HS-27A (cell line): ENCODE data around the gene RNF181.
"Not testable (repeated sequence)": the region's sequence is repeated elsewhere in the genome, so short reads cannot be mapped to it uniquely, and the experiment has no call there.

ENCODE experiments used
- DNase-seq: peaks from one replicate; pipeline ENCODE4 v3.0.0-alpha.2; 2012; ENCODE audit warnings: low read depth, missing footprints

Gene RNF181

GRCh38 chr2:85595301-85596025 is at the start of gene RNF181:
Gene RNF181 (plus strand): TSS chr2:85595745. CDS start chr2:85595764, 19 bp downstream.
- peak; percentile 100 for DNase-seq

GRCh38 chr2:85545780-85546240 is 49.7 kb upstream of the RNF181 start:
- DNase-seq, result no peak

GRCh38 chr2:85547089-85547858 is 48.3 kb upstream of the RNF181 start:
- no peak for DNase-seq

GRCh38 chr2:85547859-85548607 is 47.5 kb upstream of the RNF181 start:
- no peak for DNase-seq

DNA sequence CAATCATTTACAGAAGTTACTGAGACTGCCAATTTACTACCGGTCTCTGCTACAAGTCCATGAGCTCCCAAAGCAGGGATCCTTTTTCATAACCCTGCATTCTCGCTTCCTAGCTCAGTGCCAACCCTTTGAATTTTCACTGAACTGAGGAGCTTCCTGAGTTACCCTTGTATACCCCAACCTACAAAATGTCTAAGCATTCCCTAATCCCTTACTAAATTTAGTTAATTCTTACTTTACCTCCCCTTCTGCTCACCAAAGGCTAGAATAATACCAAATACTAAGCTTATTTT is 47.0 kb upstream of the RNF181 start:
- DNase-seq, result no peak

DNA sequence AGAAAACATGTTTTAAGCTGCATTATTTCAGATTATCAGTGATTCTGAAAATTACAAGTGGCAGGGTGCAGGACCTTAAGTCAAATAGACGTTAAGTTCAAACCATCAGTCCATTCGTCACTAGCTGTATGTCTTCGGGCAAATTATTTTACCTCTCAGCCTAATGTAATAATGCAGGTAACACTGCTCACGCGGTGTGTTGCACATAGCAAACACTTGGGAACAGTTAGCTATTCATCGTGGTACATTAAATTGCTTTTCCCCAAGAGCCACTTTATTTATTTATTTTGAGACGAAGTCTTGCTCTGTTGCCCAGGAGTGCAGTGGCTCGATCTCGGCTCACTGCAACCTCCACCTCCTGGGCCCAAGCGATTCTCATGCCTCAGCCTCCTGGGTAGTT is 46.5 kb upstream of the RNF181 start:
- no peak for DNase-seq

- DNase-seq, result peak; percentile 99
Observed at GRCh38 chr2:85549826-85550225, 45.7 kb upstream of the RNF181 start.

GRCh38 chr2:85550486-85550885 is 45.1 kb upstream of the RNF181 start:
- no peak for DNase-seq

DNA sequence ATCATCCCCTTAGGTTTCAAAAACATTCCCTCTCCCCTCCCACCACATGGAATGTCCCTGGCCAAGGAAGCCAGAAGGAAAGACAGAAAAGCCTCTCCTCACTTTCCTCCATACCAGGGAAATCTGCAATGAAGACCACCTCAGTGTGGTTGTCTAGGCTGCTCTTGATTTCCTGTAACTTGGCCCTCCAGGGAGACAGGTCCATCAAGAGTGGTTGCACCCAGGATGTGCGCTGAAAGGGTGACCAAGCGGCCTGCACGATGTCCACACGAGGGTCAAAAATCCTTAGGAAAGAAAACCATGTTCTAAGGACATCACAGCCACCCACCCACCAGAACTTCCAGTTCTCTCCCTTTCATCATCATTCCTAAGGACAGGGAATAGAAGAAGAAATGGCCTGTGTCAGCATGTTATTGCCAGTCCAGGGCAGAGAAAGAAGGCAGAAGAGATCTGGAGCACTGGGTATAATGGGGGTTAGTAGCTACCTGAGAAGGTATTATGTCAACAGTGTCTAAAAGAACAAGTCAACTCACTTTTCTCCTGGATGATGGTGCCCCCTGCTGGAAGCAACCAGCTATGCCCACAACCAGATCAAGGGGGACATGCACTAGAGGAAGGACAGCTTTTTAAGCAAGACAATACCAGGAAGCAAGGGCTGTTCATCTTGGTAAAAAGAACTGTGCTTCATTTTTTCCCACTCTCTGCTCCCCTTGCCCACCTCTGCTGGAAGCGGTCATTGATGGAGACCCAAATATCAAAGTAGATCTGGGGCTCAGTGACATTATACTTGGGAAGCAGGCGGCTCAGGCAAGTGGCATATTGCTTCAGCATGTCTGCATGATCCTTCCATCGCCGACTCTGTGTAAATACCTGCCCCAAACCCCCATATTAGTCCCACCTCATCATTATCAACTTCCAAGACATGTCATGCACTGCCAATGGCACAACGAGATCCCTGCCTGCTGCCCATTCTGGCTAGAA is 43.6 kb upstream of the RNF181 start:
- DNase-seq, result peak; percentile 69

GRCh38 chr2:85553184-85553583 is 42.4 kb upstream of the RNF181 start:
- no peak for DNase-seq

- no peak for DNase-seq
Observed at GRCh38 chr2:85554980-85555612, 40.4 kb upstream of the RNF181 start.

GRCh38 chr2:85557130-85557529 is 38.4 kb upstream of the RNF181 start:
- no peak for DNase-seq

DNA sequence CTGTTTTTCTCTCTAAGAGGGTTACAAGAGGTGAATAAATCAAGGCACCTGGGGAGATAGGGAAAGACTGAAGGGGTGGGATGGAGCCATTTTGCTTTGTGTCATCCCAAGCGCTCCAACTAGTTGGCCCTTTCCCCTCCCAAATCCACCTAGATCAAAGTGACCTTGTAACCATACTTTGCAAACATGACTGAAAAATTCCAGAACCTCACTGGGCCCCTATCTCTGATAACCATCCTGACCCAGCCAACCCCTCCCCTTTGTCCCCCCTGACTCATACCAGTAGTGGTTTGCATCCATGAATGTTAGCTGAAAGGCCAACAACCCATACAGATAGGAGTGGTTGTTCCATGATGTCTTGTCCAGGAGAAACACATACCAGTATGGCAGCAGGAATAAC is 37.4 kb upstream of the RNF181 start:
- no peak for DNase-seq

DNA sequence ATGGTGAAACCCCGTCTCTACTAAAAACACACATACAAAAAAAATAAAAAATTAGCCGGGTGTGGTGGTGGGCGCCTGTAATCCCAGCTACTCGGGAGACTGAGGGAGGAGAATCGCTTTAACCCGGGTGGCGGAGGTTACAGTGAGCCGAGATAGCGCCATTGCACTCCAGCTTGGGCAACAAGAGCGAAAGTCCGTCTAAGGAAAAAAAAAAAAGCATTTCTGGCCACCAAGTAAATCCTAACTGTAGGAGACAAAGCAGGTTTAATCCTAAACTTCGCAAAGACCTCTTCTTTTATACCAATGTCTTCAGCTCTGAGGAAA is 35.2 kb upstream of the RNF181 start:
- not testable (repeated sequence) for DNase-seq

DNA sequence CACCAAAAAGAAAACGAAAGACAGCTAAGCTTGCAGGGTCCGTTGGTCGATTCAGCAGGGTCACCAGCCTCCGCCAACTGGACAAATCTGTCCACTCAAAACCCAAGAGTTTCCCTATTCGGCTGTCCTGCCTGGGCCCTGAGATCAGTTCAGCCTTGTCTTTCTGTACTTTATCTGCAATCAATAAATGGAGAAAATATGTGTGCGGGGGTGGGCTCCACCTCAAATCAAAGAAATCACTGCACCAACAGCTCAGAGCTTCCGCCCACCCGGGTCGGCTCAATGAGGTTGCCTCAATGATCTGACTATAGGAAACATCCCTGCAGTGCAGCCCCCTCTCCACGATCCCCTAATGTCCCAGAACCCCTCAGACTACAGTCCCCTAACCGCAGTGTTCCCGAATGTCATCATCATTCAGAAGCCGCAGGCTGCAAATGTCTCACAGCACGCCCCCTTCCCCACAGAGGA is 34.7 kb upstream of the RNF181 start:
- DNase-seq, result no peak

GRCh38 chr2:85561280-85562212 is 34.0 kb upstream of the RNF181 start, which contains the start of gene GGCX:
Gene GGCX (minus strand): TSS chr2:85561493. CDS start chr2:85561428, 65 bp downstream.
- DNase-seq, result no peak

GRCh38 chr2:85564144-85564563 is 31.4 kb upstream of the RNF181 start:
- no peak for DNase-seq

DNA sequence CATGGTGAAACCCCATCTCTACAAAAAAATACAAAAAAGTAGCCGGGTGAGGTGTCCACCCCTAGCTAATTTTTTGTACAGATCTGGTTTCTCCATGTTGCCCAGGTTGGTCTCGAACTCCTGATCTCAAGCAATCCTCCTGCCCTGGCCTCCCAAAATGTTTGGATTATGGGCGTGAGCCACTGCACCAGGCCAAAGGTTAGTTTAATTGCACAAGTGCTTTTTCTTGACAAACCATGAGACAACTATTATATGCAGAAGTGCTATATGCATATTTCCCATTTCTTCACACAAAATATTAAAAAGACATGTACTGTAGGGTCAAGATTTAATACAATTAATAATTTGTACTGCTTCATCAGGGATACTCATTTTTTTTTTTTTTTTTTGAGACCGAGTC is 29.3 kb upstream of the RNF181 start:
- DNase-seq, result no peak

DNA sequence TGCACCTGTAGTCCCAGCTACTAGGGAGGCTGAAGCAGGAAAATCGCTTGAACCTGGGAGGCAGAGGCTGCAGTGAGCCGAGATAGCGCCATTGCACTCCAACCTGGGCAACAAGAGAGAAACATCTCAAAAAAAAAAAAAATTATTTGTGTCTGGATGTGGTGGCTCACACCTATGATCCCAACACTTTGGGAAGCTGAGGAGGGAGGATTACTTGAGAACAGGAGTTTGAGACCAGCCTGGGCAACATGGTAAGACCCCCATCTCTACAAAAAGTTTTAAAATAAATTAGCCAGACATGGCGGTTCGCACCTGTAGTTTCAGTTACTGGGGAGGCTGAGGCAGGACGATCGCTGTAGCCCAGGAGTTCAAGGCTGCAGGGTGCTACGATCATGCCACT is 19.8 kb upstream of the RNF181 start:
- no peak for DNase-seq

DNA sequence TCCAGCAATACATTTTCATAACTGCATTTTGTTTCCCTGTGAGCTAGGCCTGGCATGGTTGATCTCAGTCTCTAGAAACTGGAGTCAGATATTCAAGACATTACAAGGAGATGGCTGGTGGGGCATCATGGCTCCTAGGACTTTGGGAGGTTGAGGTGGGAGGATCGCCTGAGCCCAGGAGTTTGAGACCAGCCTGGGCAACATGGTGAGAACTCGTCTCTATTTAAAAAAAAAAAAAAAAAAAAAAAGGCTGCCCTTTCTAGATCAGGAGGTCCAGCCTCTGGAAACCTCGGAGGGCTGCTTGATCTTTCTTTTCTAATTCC is 18.5 kb upstream of the RNF181 start:
- DNase-seq, result no peak
